Peyer's patch (tissue), 4 donors: Measurements from ENCODE around the gene LEPROT.

Experiments
- CTCF ChIP-seq, 6 experiments: fragments of 450-650 bp in 4 of 6; fragments of 200-600 bp in 2 of 6; sonication (generic) in 1 of 6; IDR thresholded peaks; one replicate each; pipeline ENCODE4 v1.5.1; 2017 to 2019; ENCODE audit warnings: antibody characterized with exemption in 6 of 6, mild to moderate bottlenecking in 3 of 6, moderate library complexity in 1 of 6
- POLR2A ChIP-seq, 2 donors: fragments of 450-650 bp; IDR thresholded peaks; one replicate each; pipeline ENCODE4 v1.5.1; 2017; ENCODE audit warnings: antibody characterized with exemption in 2 of 2, mild to moderate bottlenecking in 2 of 2, moderate library complexity in 2 of 2

- TF ChIP-seq CTCF (IDR thresholded peaks at IDR 0.05) (no peak), POLR2A (IDR thresholded peaks at IDR 0.05) (no peak)
These were observed 51.4 kb downstream of the LEPROT start for GRCh38 chr1:65471861-65472332.
